ENCODE data around the gene DNAJC6. TPM values are rescaled to one million over a fixed set of nuclear protein-coding genes. Genes with fewer than 3 reads are reported as not detected.

The DNAJC6 gene
- polyA plus RNA-seq, 1 donor (not counting 4 experiments of a cell fraction or from before 2014, with no cell fraction given) = 7.7 TPM

DNA sequence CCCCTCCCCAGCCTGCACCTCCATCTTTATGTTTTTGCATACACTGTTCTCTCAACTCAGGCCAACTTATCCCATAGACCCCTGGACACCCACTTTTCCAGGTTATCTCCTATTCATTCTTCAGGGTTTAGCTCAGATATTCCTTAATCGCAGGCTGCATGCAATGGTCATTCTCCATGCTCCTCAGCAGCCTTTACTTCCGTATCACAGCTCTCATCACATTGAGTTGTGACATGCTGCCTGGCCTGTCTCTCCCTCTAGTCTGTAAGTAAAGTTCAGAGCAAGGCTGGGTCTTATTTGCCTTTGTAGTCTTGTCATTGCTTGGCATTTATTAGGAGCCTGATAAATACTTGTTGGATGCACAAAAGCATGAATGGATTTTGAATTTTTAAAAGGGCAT lies 6.9 kb downstream of the DNAJC6 start:
- H3K9me1 ChIP-seq (ENCODE audit: control insufficient read depth, extremely low read depth, insufficient read depth, low read length) = no peaks in the 10 kb centered on the region
- peaks cover 3% of the 10 kb centered on the region for H4K20me1 ChIP-seq (ENCODE audit: control insufficient read depth, extremely low read depth, insufficient read depth, low read length)
- dilution Hi-C loops (cut with MboI; ENCODE audit: extremely low pct_ligation_motif_present, low sequenced_read_pairs) = no loop called here
- no peak overlapping the region for H3K27ac ChIP-seq (ENCODE audit: control insufficient read depth, insufficient read depth, low read length)
- H3K4me3 ChIP-seq (ENCODE audit: control insufficient read depth in 2 of 3, extremely low read depth in 1 of 3, insufficient read depth in 2 of 3, low read depth in 1 of 3, low read length in 3 of 3) = no peak overlapping the region
- TF ChIP-seq CTCF (optimal IDR thresholded peaks at IDR 0.05 in 1 of 3, IDR thresholded peaks at IDR 0.05 in 1 of 3, conservative IDR thresholded peaks at IDR 0.05 in 1 of 3; ENCODE audit: extremely low read depth in 1 of 3, insufficient read depth in 2 of 3, low read length in 3 of 3) = no peak
- TF ChIP-seq EZH2 (IDR thresholded peaks at IDR 0.05; ENCODE audit: low read length) = no peak
- no peak overlapping the region for H2AFZ ChIP-seq (ENCODE audit: control insufficient read depth, low read length)
- no peak overlapping the region for H3K4me2 ChIP-seq (ENCODE audit: control insufficient read depth, extremely low read depth, insufficient read depth, low read depth, low read length)
- no peak for FAIRE-seq
- H3K4me1 ChIP-seq (ENCODE audit: control insufficient read depth, extremely low read depth, insufficient read depth, low read length) = no peaks in the 10 kb centered on the region
- H3K27me3 ChIP-seq (ENCODE audit: control insufficient read depth, extremely low read depth, insufficient read depth, low read length) = no peaks in the 10 kb centered on the region
- DNase-seq (ENCODE audit: low read depth, low spot score) = no peak
- no peaks in the 10 kb centered on the region for H3K79me2 ChIP-seq (ENCODE audit: control insufficient read depth, insufficient read depth, low read length)
- H3K9me3 ChIP-seq (ENCODE audit: control insufficient read depth, low read depth, low read length) = no peaks in the 10 kb centered on the region
- H3K9ac ChIP-seq (ENCODE audit: control insufficient read depth, extremely low read depth, insufficient read depth, low read length) = no peak overlapping the region
- H3K36me3 ChIP-seq (ENCODE audit: control insufficient read depth in 2 of 2, extremely low read depth in 1 of 2, insufficient read depth in 2 of 2, low read length in 2 of 2) = peaks cover 0 to 2% of the 10 kb centered on the region in 2 experiments

DNA sequence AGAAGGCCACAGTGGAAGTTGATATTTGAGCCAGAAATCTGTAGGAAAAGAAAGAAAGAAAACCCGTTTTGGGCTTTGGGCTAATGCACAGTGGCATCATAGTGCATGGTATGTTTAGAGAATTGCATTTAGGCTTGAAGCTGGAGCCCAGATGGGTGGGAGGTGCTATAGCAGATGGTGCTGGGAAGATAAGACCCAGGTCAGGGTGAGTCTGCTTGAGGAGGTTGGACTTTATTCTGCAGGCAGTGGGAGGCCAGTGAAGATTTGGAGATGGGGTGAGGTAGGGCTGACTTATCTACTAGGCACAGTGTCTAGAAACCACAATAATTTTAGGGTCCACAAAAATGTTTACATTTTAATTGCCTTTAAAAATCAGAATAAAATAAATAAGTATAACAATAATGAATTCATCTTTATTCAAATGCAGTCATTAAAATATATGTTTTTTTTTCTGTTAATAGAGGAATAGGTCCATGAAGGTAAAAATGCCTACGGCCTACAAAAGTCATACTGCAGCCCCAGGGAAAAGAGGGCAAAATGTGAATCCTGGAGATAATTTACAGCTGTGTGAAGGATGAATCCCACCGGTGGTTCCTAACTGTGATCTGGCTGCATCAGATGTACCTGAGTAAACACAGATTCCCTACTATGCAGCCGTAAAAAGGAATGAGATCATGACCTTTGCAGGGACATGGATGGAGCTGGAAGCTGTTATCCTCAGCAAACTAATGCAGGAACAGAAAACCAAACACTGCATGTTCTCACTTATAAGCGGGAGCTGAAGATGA lies 8.7 kb downstream of the DNAJC6 start:
- H3K9me1 ChIP-seq (ENCODE audit: control insufficient read depth, extremely low read depth, insufficient read depth, low read length) = no peaks in the 10 kb centered on the region
- H3K27me3 ChIP-seq (ENCODE audit: control insufficient read depth, extremely low read depth, insufficient read depth, low read length) = no peaks in the 10 kb centered on the region
- TF ChIP-seq EZH2 (IDR thresholded peaks at IDR 0.05; ENCODE audit: low read length) = no peak
- TF ChIP-seq CTCF (optimal IDR thresholded peaks at IDR 0.05 in 1 of 3, IDR thresholded peaks at IDR 0.05 in 1 of 3, conservative IDR thresholded peaks at IDR 0.05 in 1 of 3; ENCODE audit: extremely low read depth in 1 of 3, insufficient read depth in 2 of 3, low read length in 3 of 3) = no peak
- no peak for FAIRE-seq
- no peaks in the 10 kb centered on the region for H3K9me3 ChIP-seq (ENCODE audit: control insufficient read depth, low read depth, low read length)
- no peak overlapping the region for H3K4me3 ChIP-seq (ENCODE audit: control insufficient read depth in 2 of 3, extremely low read depth in 1 of 3, insufficient read depth in 2 of 3, low read depth in 1 of 3, low read length in 3 of 3)
- DNase-seq (ENCODE audit: low read depth, low spot score) = no peak
- peaks cover 3% of the 10 kb centered on the region for H4K20me1 ChIP-seq (ENCODE audit: control insufficient read depth, extremely low read depth, insufficient read depth, low read length)
- H3K9ac ChIP-seq (ENCODE audit: control insufficient read depth, extremely low read depth, insufficient read depth, low read length) = no peak overlapping the region
- peaks cover 0 to 2% of the 10 kb centered on the region in 2 experiments for H3K36me3 ChIP-seq (ENCODE audit: control insufficient read depth in 2 of 2, extremely low read depth in 1 of 2, insufficient read depth in 2 of 2, low read length in 2 of 2)
- no peak overlapping the region for H2AFZ ChIP-seq (ENCODE audit: control insufficient read depth, low read length)
- no peak overlapping the region for H3K27ac ChIP-seq (ENCODE audit: control insufficient read depth, insufficient read depth, low read length)
- H3K79me2 ChIP-seq (ENCODE audit: control insufficient read depth, insufficient read depth, low read length) = no peaks in the 10 kb centered on the region
- H3K4me1 ChIP-seq (ENCODE audit: control insufficient read depth, extremely low read depth, insufficient read depth, low read length) = no peaks in the 10 kb centered on the region
- H3K4me2 ChIP-seq (ENCODE audit: control insufficient read depth, extremely low read depth, insufficient read depth, low read depth, low read length) = no peak overlapping the region
- dilution Hi-C loops (cut with MboI; ENCODE audit: extremely low pct_ligation_motif_present, low sequenced_read_pairs) = no loop called here

Data from keratinocyte (primary cell).